GM23248 (cell line): ENCODE measurements around the gene CRY1.

Experiments used
- EZH2 ChIP-seq: fragments of 200-600 bp; sonication (generic); IDR thresholded peaks from 2 replicates; pipeline ENCODE4 v1.6.1; 2018; ENCODE audit warnings: antibody characterized with exemption, mild to moderate bottlenecking; ENCODE audit not compliant: insufficient read depth, poor library complexity, severe bottlenecking
- EZH2phosphoT487 ChIP-seq: fragments of 200-600 bp; sonication (generic); IDR thresholded peaks from 2 replicates; pipeline ENCODE4 v1.6.1; 2018; ENCODE audit warnings: antibody characterized with exemption, moderate library complexity, mild to moderate bottlenecking, low read depth; ENCODE audit not compliant: insufficient read depth

GRCh38 chr12:106955377-106956047, 137.8 kb downstream of the CRY1 start, which contains the start of gene TMEM263:
- TF ChIP-seq EZH2 (no peak), EZH2phosphoT487 (no peak)
